Body of pancreas (tissue), 4 donors: Measurements from ENCODE around the gene DNAJC11. TPM values are rescaled to one million over a fixed set of nuclear protein-coding genes. Genes with fewer than 3 reads are reported as not detected.

Experiments
- ATAC-seq: fragments of 150-250 bp; one replicate; pipeline ENCODE4 v1.9.1; 2016
- DNase-seq, 4 donors: peaks; one replicate each; pipeline ENCODE4 v3.0.0-alpha.2; 2019
- H3K27ac ChIP-seq, 4 donors: fragments of 200-600 bp; sonication (generic); 1 replicate in 3 of 4; 2 replicates in 1 of 4; pipeline versions ENCODE4 v1.5.1 to v1.6.1; 2016 to 2019; ENCODE audit warnings: mild to moderate bottlenecking in 1 of 4, mixed read lengths in 1 of 4, moderate library complexity in 1 of 4
- H3K27me3 ChIP-seq, 2 donors: fragments of 200-600 bp; sonication (generic); one replicate each; pipeline ENCODE4 v1.6.0; 2016; ENCODE audit warnings: mild to moderate bottlenecking in 1 of 2
- H3K36me3 ChIP-seq, 2 donors: fragments of 200-600 bp; sonication (generic); replicated peaks in 1 of 2; 2 replicates each; pipeline ENCODE4 v1.5.1; 2016; ENCODE audit warnings: low read depth in 2 of 2; ENCODE audit not compliant: insufficient read depth in 1 of 2
- H3K4me1 ChIP-seq: fragments of 200-600 bp; sonication (generic); one replicate; pipeline ENCODE4 v1.6.0; 2016
- H3K4me3 ChIP-seq, 2 donors: fragments of 200-600 bp; sonication (generic); 1 replicate in 1 of 2; 2 replicates in 1 of 2; pipeline ENCODE4 v1.5.1; 2016 to 2019
- H3K9me3 ChIP-seq, 3 donors: fragments of 200-600 bp; sonication (generic); 1 replicate in 2 of 3; 2 replicates in 1 of 3; pipeline ENCODE4 v1.5.1; 2016
- POLR2A ChIP-seq, 3 donors: fragments of 450-650 bp; IDR thresholded peaks; one replicate each; pipeline ENCODE4 v1.6.1; 2016; ENCODE audit warnings: antibody characterized with exemption in 3 of 3, mild to moderate bottlenecking in 2 of 3
- WGBS, 2 donors: methylation state at CpG; one replicate each; pipeline ENCODE4 v1.1.5; 2017; 5-methylcytosine and 5-hydroxymethylcytosine counted together
- intact Hi-C: fragments of 100-400 bp; cut with DNase I; formaldehyde crosslinking; loops from one replicate; pipeline ENCODE4 v1.15.1; 2023
- total RNA-seq, 2 donors: library from RNA; depleted of rRNA; stranded (reverse); fragments of >200 nt; gene quantifications; one replicate each; pipeline ENCODE4 v1.1.0, GENCODE V29; 2016
- TF ChIP-seq, protein P1 (sequence below), 7 experiments: fragments of 450-650 bp in 4 of 7; fragments of 200-600 bp in 3 of 7; sonication (generic) in 3 of 7; IDR thresholded peaks; one replicate each; pipeline ENCODE4 v1.5.1; 2016 to 2019; ENCODE audit warnings: antibody characterized with exemption in 7 of 7

DNAJC11 gene
- total RNA-seq, 2 donors from 2014 or later: 16.1 to 88.3 TPM

DNA sequence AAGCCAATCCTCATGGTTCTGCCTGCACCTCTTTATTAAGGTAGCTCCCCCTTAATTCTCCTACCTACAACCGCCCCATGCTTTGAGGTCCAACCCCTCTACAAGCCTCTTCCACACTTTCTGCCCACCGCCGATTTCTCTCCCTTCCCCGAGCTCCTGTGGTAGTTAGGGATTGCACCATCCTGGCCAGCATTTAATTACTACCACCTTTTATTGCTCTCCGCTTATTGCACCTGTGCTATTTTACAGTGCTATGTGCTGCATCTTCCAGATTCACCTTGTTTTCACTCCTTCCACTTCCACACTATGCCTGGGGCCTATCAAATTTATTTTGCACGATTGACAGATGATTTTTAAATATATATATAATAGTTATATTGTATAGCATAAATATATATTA is 29.3 kb upstream of the DNAJC11 start:
- no peak overlapping the region for H3K4me3 ChIP-seq
- H3K27me3 ChIP-seq: no peaks in the 10 kb centered on the region
- H3K9me3 ChIP-seq: no peaks in the 10 kb centered on the region
- no peaks in the 10 kb centered on the region for H3K36me3 ChIP-seq
- H3K27ac ChIP-seq: no peak overlapping the region
- H3K4me1 ChIP-seq: no peaks in the 10 kb centered on the region
- WGBS, 2 donors: 67 to 73% methylated on average over 6 of the region's 6 CpGs
- intact Hi-C loops: no loop called here
- DNase-seq (no peak), ATAC-seq (no peak)
- TF ChIP-seq, protein P1, sequence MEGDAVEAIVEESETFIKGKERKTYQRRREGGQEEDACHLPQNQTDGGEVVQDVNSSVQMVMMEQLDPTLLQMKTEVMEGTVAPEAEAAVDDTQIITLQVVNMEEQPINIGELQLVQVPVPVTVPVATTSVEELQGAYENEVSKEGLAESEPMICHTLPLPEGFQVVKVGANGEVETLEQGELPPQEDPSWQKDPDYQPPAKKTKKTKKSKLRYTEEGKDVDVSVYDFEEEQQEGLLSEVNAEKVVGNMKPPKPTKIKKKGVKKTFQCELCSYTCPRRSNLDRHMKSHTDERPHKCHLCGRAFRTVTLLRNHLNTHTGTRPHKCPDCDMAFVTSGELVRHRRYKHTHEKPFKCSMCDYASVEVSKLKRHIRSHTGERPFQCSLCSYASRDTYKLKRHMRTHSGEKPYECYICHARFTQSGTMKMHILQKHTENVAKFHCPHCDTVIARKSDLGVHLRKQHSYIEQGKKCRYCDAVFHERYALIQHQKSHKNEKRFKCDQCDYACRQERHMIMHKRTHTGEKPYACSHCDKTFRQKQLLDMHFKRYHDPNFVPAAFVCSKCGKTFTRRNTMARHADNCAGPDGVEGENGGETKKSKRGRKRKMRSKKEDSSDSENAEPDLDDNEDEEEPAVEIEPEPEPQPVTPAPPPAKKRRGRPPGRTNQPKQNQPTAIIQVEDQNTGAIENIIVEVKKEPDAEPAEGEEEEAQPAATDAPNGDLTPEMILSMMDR (IDR thresholded peaks at IDR 0.05): no peak
- no peak for TF ChIP-seq POLR2A (IDR thresholded peaks at IDR 0.05)

DNA sequence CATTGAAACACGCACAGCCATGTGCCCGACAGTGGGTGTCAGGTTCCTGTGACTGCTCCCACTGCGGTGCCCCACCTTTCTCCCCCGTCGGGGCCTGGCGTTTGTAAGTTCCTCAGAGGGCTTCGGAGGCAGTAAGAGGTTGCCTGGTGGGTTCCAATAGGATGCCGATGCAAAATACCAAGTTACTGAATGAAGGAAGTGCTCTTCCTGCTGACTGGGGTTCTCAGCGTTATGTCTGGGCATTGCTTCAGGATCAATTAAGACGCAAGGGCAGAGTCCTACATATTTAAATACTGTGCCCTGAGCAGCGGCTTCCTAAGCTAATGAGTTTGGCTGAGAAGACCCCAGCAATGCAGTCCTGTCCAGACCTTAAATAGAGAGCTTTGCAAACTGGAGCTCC is 28.9 kb upstream of the DNAJC11 start:
- no peaks in the 10 kb centered on the region for H3K36me3 ChIP-seq
- H3K4me3 ChIP-seq: no peak overlapping the region
- no peaks in the 10 kb centered on the region for H3K4me1 ChIP-seq
- TF ChIP-seq, protein P1 (IDR thresholded peaks at IDR 0.05): no peak
- no peak for TF ChIP-seq POLR2A (IDR thresholded peaks at IDR 0.05)
- intact Hi-C loops: no loop called here
- no peak for DNase-seq
- 20 to 28% methylated on average over 11 of the region's 11 CpGs for WGBS, 2 donors
- ATAC-seq: no peak
- no peaks in the 10 kb centered on the region for H3K9me3 ChIP-seq
- H3K27me3 ChIP-seq: no peaks in the 10 kb centered on the region
- no peak overlapping the region for H3K27ac ChIP-seq

DNA sequence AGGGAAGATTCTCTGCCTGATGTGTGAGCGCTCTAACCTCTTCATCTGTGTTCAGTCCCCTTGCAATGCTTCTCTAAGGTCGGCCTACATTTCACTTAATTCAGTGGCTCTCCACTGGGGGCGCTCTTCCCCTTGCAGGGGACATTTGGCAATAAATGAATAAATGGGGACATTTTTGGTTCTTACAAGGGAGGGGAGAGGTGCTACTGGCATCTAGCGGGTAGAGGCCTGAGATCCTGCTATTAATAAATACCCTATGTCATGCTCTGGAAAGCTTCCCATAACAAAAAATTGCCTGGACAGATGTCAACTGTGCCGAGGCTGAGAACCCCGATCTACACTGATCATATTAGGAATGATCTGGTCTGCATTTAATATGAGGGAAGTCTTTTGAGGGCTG is 25.9 kb upstream of the DNAJC11 start:
- Histone ChIP-seq H3K9me3 (no peaks in the 10 kb centered on the region), H3K27ac (no peak overlapping the region), H3K27me3 (no peaks in the 10 kb centered on the region), H3K36me3 (no peaks in the 10 kb centered on the region), H3K4me1 (no peaks in the 10 kb centered on the region), H3K4me3 (no peak overlapping the region)
- TF ChIP-seq POLR2A (IDR thresholded peaks at IDR 0.05): no peak
- TF ChIP-seq, protein P1 (IDR thresholded peaks at IDR 0.05): peak; percentile 52 to 86 (median 72)
- peak; percentile 42 to 60 (median 48) for DNase-seq
- peak; percentile 56 for ATAC-seq
- WGBS, 2 donors: 33 to 41% methylated on average over 6 of the region's 6 CpGs
- intact Hi-C loops: loop anchor here (10.0 kb wide), 2 partner anchors 167 to 337 kb away; no protein-coding TSS in a partner anchor

DNA sequence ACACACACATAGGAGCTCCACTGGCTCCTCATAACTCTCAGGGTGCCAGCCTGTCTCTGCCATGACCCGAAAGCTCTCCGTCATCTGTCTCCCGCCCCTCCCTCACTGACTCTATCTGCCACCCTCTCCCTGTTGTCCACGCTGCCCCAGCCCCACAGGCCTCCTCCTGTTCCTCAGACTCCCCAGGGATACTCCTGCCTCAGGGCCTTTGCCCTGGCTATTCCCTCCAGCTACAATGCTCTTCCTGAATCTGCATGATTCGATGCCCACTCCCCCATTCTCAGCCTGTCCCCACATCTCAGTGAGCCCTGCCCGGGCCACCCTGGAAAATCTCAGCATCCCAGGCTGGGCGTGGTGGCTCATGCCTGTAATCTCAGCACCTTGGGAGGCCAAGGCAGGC is 24.6 kb upstream of the DNAJC11 start:
- intact Hi-C loops: loop anchor here (10.0 kb wide), 2 partner anchors 169 to 339 kb away; no protein-coding TSS in a partner anchor
- DNase-seq (no peak), ATAC-seq (no peak)

More for the DNA sequence above, 24.6 kb upstream of the DNAJC11 start:
- no peak overlapping the region for H3K27ac ChIP-seq
- no peaks in the 10 kb centered on the region for H3K9me3 ChIP-seq
- no peaks in the 10 kb centered on the region for H3K27me3 ChIP-seq
- TF ChIP-seq, protein P1 (IDR thresholded peaks at IDR 0.05): no peak
- TF ChIP-seq POLR2A (IDR thresholded peaks at IDR 0.05): no peak
- H3K36me3 ChIP-seq: no peaks in the 10 kb centered on the region
- no peak overlapping the region for H3K4me3 ChIP-seq
- no peaks in the 10 kb centered on the region for H3K4me1 ChIP-seq
- 75 to 84% methylated on average over 5 of the region's 7 CpGs for WGBS, 2 donors
